ENCODE data around the gene HELZ.
A peak's percentile ranks its signal among the peaks of the same experiment; 100 is the strongest.
"Not testable (repeated sequence)": the region's sequence is repeated elsewhere in the genome, so short reads cannot be mapped to it uniquely, and the experiment has no call there.

Gene HELZ

GRCh38 chr17:67137860-67138259 is 107.1 kb downstream of the HELZ start:
- Mint-ChIP-seq H3K36me3 (ENCODE audit: insufficient read depth) (peaks cover 21% of the 10 kb centered on the region), H3K9me3 (no peaks in the 10 kb centered on the region), H3K4me1 (peaks cover 34% of the 10 kb centered on the region), H3K27ac (ENCODE audit: low read depth) (peak overlapping the region; percentile 12), H3K27me3 (no peaks in the 10 kb centered on the region), H3K4me3 (peak overlapping the region; percentile 41)
- DNase-seq (ENCODE audit: low spot score in 2 of 2) (no peak), ATAC-seq (replicated peaks; ENCODE audit: extremely low read depth, poor library complexity, severe bottlenecking) (peak; percentile 98)

DNA sequence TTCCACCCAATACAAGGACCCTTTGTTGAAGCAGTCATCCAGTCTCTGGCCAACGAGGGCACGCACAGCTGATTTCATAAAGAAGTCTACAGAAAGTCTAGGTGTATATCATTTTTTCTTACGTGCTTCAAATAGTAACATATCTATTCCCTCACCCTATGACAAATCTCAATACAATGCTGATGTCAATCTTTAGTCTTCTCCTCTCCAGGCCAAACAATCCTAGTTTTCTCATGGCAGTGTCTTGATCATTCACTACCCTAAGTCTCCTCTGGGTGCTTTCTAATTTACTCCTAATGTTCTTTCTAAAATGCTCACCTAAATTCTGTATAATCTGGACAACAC is 108.0 kb downstream of the HELZ start:
- no peak overlapping the region for H3K27ac Mint-ChIP-seq (ENCODE audit: low read depth)
- no peaks in the 10 kb centered on the region for H3K9me3 Mint-ChIP-seq
- no peak for DNase-seq (ENCODE audit: low spot score in 2 of 2)
- H3K36me3 Mint-ChIP-seq (ENCODE audit: insufficient read depth): peaks cover 22% of the 10 kb centered on the region
- no peak for ATAC-seq (replicated peaks; ENCODE audit: extremely low read depth, poor library complexity, severe bottlenecking)
- H3K27me3 Mint-ChIP-seq: no peaks in the 10 kb centered on the region
- peaks cover 34% of the 10 kb centered on the region for H3K4me1 Mint-ChIP-seq
- H3K4me3 Mint-ChIP-seq: no peak overlapping the region

- peaks cover 35% of the 10 kb centered on the region for H3K4me1 Mint-ChIP-seq
Measured at GRCh38 chr17:67136191-67137025, 108.6 kb downstream of the HELZ start.

GRCh38 chr17:67133161-67133560 is 111.8 kb downstream of the HELZ start:
- H3K4me1 Mint-ChIP-seq: peaks cover 16% of the 10 kb centered on the region
- no peak overlapping the region for H3K27ac Mint-ChIP-seq (ENCODE audit: low read depth)
- H3K4me3 Mint-ChIP-seq: no peak overlapping the region
- H3K36me3 Mint-ChIP-seq (ENCODE audit: insufficient read depth): peaks cover 16% of the 10 kb centered on the region
- H3K9me3 Mint-ChIP-seq: no peaks in the 10 kb centered on the region
- no peak for DNase-seq (ENCODE audit: low spot score in 2 of 2)
- no peaks in the 10 kb centered on the region for H3K27me3 Mint-ChIP-seq
- ATAC-seq (replicated peaks; ENCODE audit: extremely low read depth, poor library complexity, severe bottlenecking): no peak

More at GRCh38 chr17:67136191-67137025, 108.6 kb downstream of the HELZ start:
- Mint-ChIP-seq H3K4me3 (no peak overlapping the region), H3K27me3 (no peaks in the 10 kb centered on the region), H3K36me3 (ENCODE audit: insufficient read depth) (peaks cover 20% of the 10 kb centered on the region), H3K27ac (ENCODE audit: low read depth) (no peak overlapping the region), H3K9me3 (no peaks in the 10 kb centered on the region)
- DNase-seq (ENCODE audit: low spot score in 2 of 2) (no peak), ATAC-seq (replicated peaks; ENCODE audit: extremely low read depth, poor library complexity, severe bottlenecking) (no peak)

DNA sequence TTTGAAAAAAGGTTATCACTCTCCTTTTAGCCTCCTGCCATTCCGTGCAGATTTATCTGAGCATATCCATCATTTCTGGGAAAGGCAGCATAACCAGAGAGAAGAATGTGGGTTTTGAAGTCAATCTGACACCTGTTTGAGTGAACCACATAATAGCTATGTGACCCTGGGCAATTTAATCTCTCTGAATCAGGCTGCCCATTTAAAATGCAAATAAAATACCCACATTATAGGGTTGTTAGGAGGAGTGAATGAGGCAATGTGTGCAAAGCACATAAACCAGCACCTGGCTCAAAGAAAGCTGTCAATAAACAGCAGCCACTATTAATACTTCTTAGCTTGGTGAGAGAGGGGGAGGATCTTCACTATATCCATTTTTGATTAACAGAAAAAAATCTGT is 112.6 kb downstream of the HELZ start:
- H3K9me3 Mint-ChIP-seq: no peaks in the 10 kb centered on the region
- no peak overlapping the region for H3K27ac Mint-ChIP-seq (ENCODE audit: low read depth)
- no peak for ATAC-seq (replicated peaks; ENCODE audit: extremely low read depth, poor library complexity, severe bottlenecking)
- peaks cover 20% of the 10 kb centered on the region for H3K36me3 Mint-ChIP-seq (ENCODE audit: insufficient read depth)
- H3K27me3 Mint-ChIP-seq: no peaks in the 10 kb centered on the region
- no peak for DNase-seq (ENCODE audit: low spot score in 2 of 2)
- H3K4me3 Mint-ChIP-seq: no peak overlapping the region
- peaks cover 10% of the 10 kb centered on the region for H3K4me1 Mint-ChIP-seq

DNA sequence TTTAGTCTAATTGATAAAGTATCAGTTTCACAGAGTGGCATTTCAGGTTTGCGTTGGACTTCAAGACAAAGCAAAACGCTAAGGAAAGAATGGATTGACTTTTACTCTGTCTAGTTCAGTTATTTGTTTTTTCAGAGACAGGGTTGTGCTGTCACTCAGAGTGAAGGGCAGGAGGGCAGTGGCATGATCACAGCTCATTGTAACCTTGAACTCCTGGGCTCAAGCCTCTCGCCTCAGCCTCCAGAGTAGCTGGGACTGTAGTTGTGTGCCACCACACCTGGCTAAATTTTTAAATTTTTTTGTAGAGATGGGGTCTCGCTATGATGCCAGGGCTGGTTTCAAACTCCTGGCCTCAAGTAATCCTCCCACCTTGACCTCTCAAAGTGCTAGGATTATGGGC is 114.2 kb downstream of the HELZ start:
- peaks cover 11% of the 10 kb centered on the region for H3K4me1 Mint-ChIP-seq
- ATAC-seq (replicated peaks; ENCODE audit: extremely low read depth, poor library complexity, severe bottlenecking) (no peak), DNase-seq (ENCODE audit: low spot score in 2 of 2) (no peak)
- H3K4me3 Mint-ChIP-seq: no peak overlapping the region
- no peak overlapping the region for H3K27ac Mint-ChIP-seq (ENCODE audit: low read depth)
- H3K9me3 Mint-ChIP-seq: no peaks in the 10 kb centered on the region
- peaks cover 14% of the 10 kb centered on the region for H3K36me3 Mint-ChIP-seq (ENCODE audit: insufficient read depth)
- no peaks in the 10 kb centered on the region for H3K27me3 Mint-ChIP-seq

DNA sequence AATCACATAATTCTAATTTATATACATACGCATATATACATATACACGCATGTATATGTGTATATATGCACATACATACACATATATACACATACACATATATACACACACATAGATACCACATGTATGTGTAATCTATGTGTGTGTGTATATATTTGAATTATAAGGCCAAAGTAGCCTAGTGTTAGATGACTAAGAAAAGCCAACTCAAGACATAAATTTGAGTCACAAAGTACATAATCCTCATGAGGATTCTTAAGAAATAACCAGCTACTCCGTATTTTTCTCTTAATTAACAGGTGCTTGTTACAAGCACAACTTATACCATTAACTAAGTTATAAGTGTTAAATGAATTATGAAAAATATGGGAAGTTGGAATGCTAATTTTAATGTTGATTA is 115.7 kb downstream of the HELZ start:
- peaks cover 17% of the 10 kb centered on the region for H3K4me1 Mint-ChIP-seq
- ATAC-seq (replicated peaks; ENCODE audit: extremely low read depth, poor library complexity, severe bottlenecking): no peak
- DNase-seq (ENCODE audit: low spot score in 2 of 2): no peak
- H3K27me3 Mint-ChIP-seq: no peaks in the 10 kb centered on the region
- no peak overlapping the region for H3K4me3 Mint-ChIP-seq
- no peak overlapping the region for H3K27ac Mint-ChIP-seq (ENCODE audit: low read depth)
- H3K36me3 Mint-ChIP-seq (ENCODE audit: insufficient read depth): peaks cover 19% of the 10 kb centered on the region
- no peaks in the 10 kb centered on the region for H3K9me3 Mint-ChIP-seq

DNA sequence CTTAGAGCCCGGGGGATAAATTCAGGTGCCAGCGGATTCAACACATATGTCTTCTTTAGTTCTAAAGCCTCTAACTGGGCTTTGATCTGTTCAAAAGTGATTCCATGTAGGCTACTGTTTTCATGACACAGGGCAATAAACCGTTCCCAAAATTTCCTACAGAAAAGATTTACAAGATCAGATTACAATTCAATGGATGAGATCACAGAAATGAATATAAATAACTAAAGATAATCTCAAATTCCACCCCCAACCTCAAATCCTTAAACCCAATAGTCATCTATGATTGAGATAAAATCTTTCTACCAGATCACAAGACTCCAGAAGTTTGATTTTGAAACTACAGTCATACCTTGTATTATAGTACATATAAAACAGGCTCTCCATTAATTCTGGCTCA is 116.3 kb downstream of the HELZ start:
- no peaks in the 10 kb centered on the region for H3K9me3 Mint-ChIP-seq
- no peak for ATAC-seq (replicated peaks; ENCODE audit: extremely low read depth, poor library complexity, severe bottlenecking)
- DNase-seq (ENCODE audit: low spot score in 2 of 2): no peak
- H3K36me3 Mint-ChIP-seq (ENCODE audit: insufficient read depth): peaks cover 21% of the 10 kb centered on the region
- no peaks in the 10 kb centered on the region for H3K27me3 Mint-ChIP-seq
- H3K27ac Mint-ChIP-seq (ENCODE audit: low read depth): no peak overlapping the region
- peaks cover 17% of the 10 kb centered on the region for H3K4me1 Mint-ChIP-seq
- no peak overlapping the region for H3K4me3 Mint-ChIP-seq

DNA sequence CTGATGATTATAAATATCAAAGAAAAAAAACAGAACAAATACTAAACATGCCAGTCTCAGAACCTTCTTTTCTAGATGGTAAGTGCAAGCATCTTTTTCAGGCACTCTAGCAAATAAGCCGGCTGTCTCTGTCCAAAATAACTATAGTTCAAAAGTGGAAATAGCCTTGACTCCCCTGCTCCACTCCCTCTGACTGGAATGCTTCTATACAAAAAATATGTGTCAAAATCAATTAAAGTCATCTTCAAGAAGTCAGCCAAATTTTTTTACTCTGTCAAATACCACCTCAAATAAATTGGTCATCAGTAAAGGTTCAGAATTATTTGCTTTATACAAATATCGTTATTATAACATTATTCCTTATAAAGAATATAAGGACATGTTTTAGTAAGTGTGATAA is 117.1 kb downstream of the HELZ start:
- H3K27me3 Mint-ChIP-seq: no peaks in the 10 kb centered on the region
- no peak for DNase-seq (ENCODE audit: low spot score in 2 of 2)
- no peaks in the 10 kb centered on the region for H3K9me3 Mint-ChIP-seq
- no peak overlapping the region for H3K4me3 Mint-ChIP-seq
- no peak overlapping the region for H3K27ac Mint-ChIP-seq (ENCODE audit: low read depth)
- ATAC-seq (replicated peaks; ENCODE audit: extremely low read depth, poor library complexity, severe bottlenecking): no peak
- H3K36me3 Mint-ChIP-seq (ENCODE audit: insufficient read depth): peaks cover 25% of the 10 kb centered on the region
- peaks cover 17% of the 10 kb centered on the region for H3K4me1 Mint-ChIP-seq

DNA sequence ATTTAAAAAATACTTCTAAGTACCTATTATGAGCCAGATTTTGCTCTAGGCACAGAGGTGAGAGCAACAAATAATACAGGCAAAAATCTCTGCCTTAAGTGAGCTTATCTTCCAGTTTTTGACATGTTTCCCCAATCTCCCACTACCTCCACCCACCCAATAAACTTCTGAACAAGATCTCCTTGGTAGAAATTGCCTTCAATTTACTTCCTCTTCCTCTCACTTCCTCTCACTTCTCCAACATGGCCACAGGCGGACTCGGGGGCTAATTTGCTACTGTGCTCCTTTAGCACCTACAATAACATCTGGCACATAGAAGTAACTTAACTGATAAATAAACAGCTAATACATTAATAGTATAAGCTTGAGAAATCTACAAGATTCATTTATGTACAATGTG is 118.0 kb downstream of the HELZ start:
- ATAC-seq (replicated peaks; ENCODE audit: extremely low read depth, poor library complexity, severe bottlenecking): no peak
- no peak overlapping the region for H3K27ac Mint-ChIP-seq (ENCODE audit: low read depth)

DNA sequence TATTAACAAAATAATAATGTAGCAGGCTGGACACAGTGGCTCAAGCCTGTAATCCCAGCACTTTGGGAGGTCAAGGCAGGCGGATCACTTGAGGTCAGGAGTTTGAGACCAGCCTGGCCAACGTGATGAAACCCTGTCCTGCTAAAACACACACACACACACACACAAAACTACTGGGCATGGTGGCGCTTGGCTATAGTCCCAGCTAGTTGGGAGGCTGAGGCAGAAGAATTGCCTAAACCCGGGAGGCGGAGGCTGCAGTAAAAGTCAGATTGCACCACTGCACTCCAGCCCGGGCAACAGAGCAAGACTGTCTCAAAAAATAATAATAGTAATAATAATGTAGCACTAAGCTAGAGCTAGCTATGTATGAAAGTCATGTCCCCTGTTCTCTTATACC is 118.5 kb downstream of the HELZ start:
- peaks cover 17% of the 10 kb centered on the region for H3K4me1 Mint-ChIP-seq
- not testable (repeated sequence) for H3K9me3 Mint-ChIP-seq; DNase-seq (ENCODE audit: low spot score in 2 of 2); H3K27me3 Mint-ChIP-seq; H3K27ac Mint-ChIP-seq (ENCODE audit: low read depth); ATAC-seq (replicated peaks; ENCODE audit: extremely low read depth, poor library complexity, severe bottlenecking); H3K4me3 Mint-ChIP-seq
- H3K36me3 Mint-ChIP-seq (ENCODE audit: insufficient read depth): peaks cover 29% of the 10 kb centered on the region

More for the DNA sequence above, 118.0 kb downstream of the HELZ start:
- no peaks in the 10 kb centered on the region for H3K27me3 Mint-ChIP-seq
- peaks cover 17% of the 10 kb centered on the region for H3K4me1 Mint-ChIP-seq
- peaks cover 28% of the 10 kb centered on the region for H3K36me3 Mint-ChIP-seq (ENCODE audit: insufficient read depth)
- H3K9me3 Mint-ChIP-seq: no peaks in the 10 kb centered on the region
- no peak overlapping the region for H3K4me3 Mint-ChIP-seq
- no peak for DNase-seq (ENCODE audit: low spot score in 2 of 2)

- peaks cover 34% of the 10 kb centered on the region for H3K36me3 Mint-ChIP-seq (ENCODE audit: insufficient read depth)
- DNase-seq (ENCODE audit: low spot score in 2 of 2) (no peak), ATAC-seq (replicated peaks; ENCODE audit: extremely low read depth, poor library complexity, severe bottlenecking) (no peak)
- no peaks in the 10 kb centered on the region for H3K27me3 Mint-ChIP-seq
- H3K4me1 Mint-ChIP-seq: peaks cover 12% of the 10 kb centered on the region
- no peak overlapping the region for H3K27ac Mint-ChIP-seq (ENCODE audit: low read depth)
- no peak overlapping the region for H3K4me3 Mint-ChIP-seq
- no peaks in the 10 kb centered on the region for H3K9me3 Mint-ChIP-seq
Measured at GRCh38 chr17:67125924-67126323, 119.1 kb downstream of the HELZ start.

DNA sequence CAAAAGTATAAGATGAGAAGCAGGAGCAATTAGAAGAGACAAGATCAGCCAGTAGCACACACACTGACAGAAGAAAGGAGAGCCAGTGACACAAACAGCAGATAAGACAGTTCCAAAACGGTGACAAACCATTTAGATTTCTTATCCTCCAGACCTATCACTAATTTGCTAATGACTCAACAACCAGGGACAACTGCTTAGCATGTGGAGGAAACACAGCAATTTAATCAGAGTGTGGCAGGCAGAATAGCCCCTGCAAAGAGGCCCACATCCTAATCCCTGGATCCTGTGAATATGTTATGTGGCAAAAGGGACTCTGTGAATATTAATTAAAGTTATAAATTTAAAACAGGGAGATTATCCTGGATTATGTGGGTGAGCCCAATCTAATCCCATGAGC is 119.6 kb downstream of the HELZ start:
- Mint-ChIP-seq H3K4me3 (no peak overlapping the region), H3K4me1 (peaks cover 12% of the 10 kb centered on the region), H3K27me3 (no peaks in the 10 kb centered on the region), H3K36me3 (ENCODE audit: insufficient read depth) (peaks cover 37% of the 10 kb centered on the region), H3K9me3 (no peaks in the 10 kb centered on the region), H3K27ac (ENCODE audit: low read depth) (no peak overlapping the region)
- no peak for DNase-seq (ENCODE audit: low spot score in 2 of 2)
- ATAC-seq (replicated peaks; ENCODE audit: extremely low read depth, poor library complexity, severe bottlenecking): no peak
